ENCODE results near the gene HLA-G.
A peak's percentile ranks its signal among the peaks of the same experiment; 100 is the strongest.
"Not testable (repeated sequence)": the region's sequence is repeated elsewhere in the genome, so short reads cannot be mapped to it uniquely, and the experiment has no call there.

HLA-G gene

GRCh38 chr6:29827579-29828470 is at the start of gene HLA-G:
Gene HLA-G, plus strand, starts transcription at chr6:29827825. Its CDS starts 20 bp downstream, at chr6:29827845.
- no peak for DNase-seq (ENCODE audit: low read depth in 2 of 2, low spot score in 1 of 2)

GRCh38 chr6:29780019-29780698 is 47.5 kb upstream of the HLA-G start:
- not testable (repeated sequence) for DNase-seq (ENCODE audit: low read depth in 2 of 2, low spot score in 1 of 2)

- no peak for DNase-seq (ENCODE audit: low read depth in 2 of 2, low spot score in 1 of 2)
Measured at GRCh38 chr6:29789176-29789575, 38.4 kb upstream of the HLA-G start.

- DNase-seq (ENCODE audit: low read depth in 2 of 2, low spot score in 1 of 2), result no peak
Measured at GRCh38 chr6:29790626-29791025, 37.0 kb upstream of the HLA-G start.

- no peak for DNase-seq (ENCODE audit: low read depth in 2 of 2, low spot score in 1 of 2)
Measured at GRCh38 chr6:29791162-29791561, 36.5 kb upstream of the HLA-G start.

GRCh38 chr6:29791786-29792122 is 35.9 kb upstream of the HLA-G start:
- DNase-seq (ENCODE audit: low read depth in 2 of 2, low spot score in 1 of 2), result no peak

- DNase-seq (ENCODE audit: low read depth in 2 of 2, low spot score in 1 of 2), result peak; percentile 57 to 65
Measured at GRCh38 chr6:29792123-29793035, 35.2 kb upstream of the HLA-G start.

- DNase-seq (ENCODE audit: low read depth in 2 of 2, low spot score in 1 of 2), result no peak
Measured at GRCh38 chr6:29793036-29793356, 34.6 kb upstream of the HLA-G start.

GRCh38 chr6:29793796-29794195 is 33.8 kb upstream of the HLA-G start:
- no peak for DNase-seq (ENCODE audit: low read depth in 2 of 2, low spot score in 1 of 2)

- DNase-seq (ENCODE audit: low read depth in 2 of 2, low spot score in 1 of 2), result no peak
Measured at GRCh38 chr6:29796026-29796425, 31.6 kb upstream of the HLA-G start.

- DNase-seq (ENCODE audit: low read depth in 2 of 2, low spot score in 1 of 2), result no peak
Measured at GRCh38 chr6:29797135-29797534, 30.5 kb upstream of the HLA-G start.

- DNase-seq (ENCODE audit: low read depth in 2 of 2, low spot score in 1 of 2), result no peak
Measured at GRCh38 chr6:29797966-29798365, 29.7 kb upstream of the HLA-G start.

GRCh38 chr6:29800254-29800653 is 27.4 kb upstream of the HLA-G start:
- no peak for DNase-seq (ENCODE audit: low read depth in 2 of 2, low spot score in 1 of 2)

GRCh38 chr6:29806387-29806786 is 21.2 kb upstream of the HLA-G start:
- DNase-seq (ENCODE audit: low read depth in 2 of 2, low spot score in 1 of 2), result no peak

- no peak for DNase-seq (ENCODE audit: low read depth in 2 of 2, low spot score in 1 of 2)
Measured at GRCh38 chr6:29809249-29809648, 18.4 kb upstream of the HLA-G start.

- no peak for DNase-seq (ENCODE audit: low read depth in 2 of 2, low spot score in 1 of 2)
Measured at GRCh38 chr6:29810371-29810770, 17.3 kb upstream of the HLA-G start.

GRCh38 chr6:29811377-29811776 is 16.2 kb upstream of the HLA-G start:
- DNase-seq (ENCODE audit: low read depth in 2 of 2, low spot score in 1 of 2), result no peak

- no peak for DNase-seq (ENCODE audit: low read depth in 2 of 2, low spot score in 1 of 2)
Measured at GRCh38 chr6:29813066-29813465, 14.6 kb upstream of the HLA-G start.

- DNase-seq (ENCODE audit: low read depth in 2 of 2, low spot score in 1 of 2), result no peak
Measured at GRCh38 chr6:29813809-29814208, 13.8 kb upstream of the HLA-G start.

GRCh38 chr6:29814379-29815117 is 13.1 kb upstream of the HLA-G start:
- DNase-seq (ENCODE audit: low read depth in 2 of 2, low spot score in 1 of 2), result no peak

Data from stimulated activated CD8-positive, alpha-beta memory T cell treated with anti-CD3 and anti-CD28 coated beads, Interleukin-4, amount 100 ng/mL, for 4 hours (primary cell).